Dermis blood vessel endothelial cell (primary cell): ENCODE data around the gene DKC1. TPM values are rescaled to one million over a fixed set of nuclear protein-coding genes. Genes with fewer than 3 reads are reported as not detected.
"Not testable (repeated sequence)": the region's sequence is repeated elsewhere in the genome, so short reads cannot be mapped to it uniquely, and the experiment has no call there.

ENCODE experiments used
- DNase-seq: peaks from one replicate; pipeline ENCODE4 v3.0.0; 2010
- total RNA-seq: library from RNA; depleted of rRNA; stranded (reverse); fragments of >200 nt; gene quantifications from 2 replicates; pipeline ENCODE4 v1.2.3, GENCODE V29; 2014

The DKC1 gene
- total RNA-seq, 1 donor from 2014 or later, result 45.6 TPM

DNA sequence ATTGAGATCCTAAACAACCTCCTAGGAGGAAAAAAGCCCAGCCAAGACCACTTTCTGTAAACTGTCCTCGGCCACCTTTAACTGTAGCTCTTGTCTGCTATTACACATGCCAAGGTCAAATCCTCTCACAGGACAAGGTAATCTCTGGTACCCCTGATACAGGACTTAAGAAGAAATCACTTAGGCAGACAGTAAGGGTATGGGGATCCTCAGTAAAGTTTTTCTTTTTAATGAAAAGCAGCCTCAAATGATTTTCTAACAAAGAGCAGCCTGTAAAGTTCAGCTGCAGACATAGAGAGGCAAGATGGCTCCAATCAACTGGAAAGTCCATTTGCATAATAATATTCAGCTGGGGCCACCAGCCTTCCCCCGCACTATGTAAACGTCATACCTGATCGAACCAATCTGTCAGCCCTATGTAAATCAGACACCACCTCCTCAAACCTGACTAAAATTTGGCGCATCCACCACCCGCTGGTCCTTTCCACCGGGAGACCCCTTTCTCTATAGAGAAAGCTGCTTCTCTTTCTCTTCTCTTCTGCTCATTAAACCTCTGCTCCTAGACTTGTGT is 57.2 kb downstream of the DKC1 start:
- no peak for DNase-seq

DNA sequence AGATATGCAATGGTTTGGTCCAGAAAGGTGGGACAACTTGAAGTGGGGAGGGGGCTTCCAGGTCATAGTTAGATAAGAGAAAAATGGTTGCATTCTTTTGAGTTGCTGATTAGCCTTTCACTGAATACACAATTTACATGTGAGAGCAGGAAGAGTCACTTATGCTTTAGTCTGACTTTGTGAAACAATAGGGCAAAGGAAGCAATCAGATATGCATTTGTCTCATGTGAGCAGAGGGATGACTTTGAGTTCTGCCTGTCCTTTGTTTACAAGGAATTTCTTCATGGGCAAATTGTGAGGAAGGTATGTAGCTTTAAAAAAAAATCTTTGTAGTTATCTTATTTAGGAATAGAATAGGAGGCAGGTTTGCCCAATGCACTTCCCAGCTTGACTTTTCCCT is 58.9 kb downstream of the DKC1 start:
- DNase-seq, result no peak

DNA sequence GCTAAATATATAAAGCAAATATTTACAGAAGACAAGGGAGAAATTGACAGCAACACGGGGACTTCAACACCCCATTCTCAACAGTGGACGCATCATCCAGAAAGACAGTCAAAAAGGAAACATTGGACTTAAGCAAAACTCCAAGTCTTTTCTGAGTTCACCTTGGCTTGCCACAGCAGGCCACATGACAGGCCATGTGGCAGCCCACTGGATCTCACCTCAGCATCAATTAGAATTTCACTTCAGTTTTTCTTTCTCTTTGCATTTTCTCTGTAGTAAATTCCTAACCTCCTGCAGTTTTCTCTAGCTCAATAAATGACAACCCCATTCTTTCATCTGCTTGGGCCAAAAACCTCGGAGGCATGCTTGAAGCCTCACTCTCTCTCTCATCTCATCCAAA is 59.4 kb downstream of the DKC1 start:
- no peak for DNase-seq

DNA sequence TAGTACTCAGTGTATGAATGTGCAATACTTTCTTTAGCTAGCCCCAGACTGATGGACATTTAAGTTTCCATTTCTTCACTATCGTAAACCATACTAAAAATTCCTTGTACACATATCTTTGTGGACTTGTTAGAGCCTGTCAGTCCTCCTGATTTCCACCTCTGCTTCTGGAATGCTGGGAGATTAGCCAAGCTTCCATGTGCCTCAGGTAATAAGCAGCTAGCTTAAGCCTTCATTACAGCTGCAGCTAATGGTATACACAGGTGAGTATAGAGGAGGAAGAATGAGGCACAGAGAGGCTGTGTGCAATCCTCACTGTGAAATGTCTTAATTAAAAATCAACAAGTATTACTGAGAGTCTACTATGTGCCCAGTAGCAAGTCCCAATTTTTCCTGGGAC is 62.0 kb downstream of the DKC1 start:
- no peak for DNase-seq

DNA sequence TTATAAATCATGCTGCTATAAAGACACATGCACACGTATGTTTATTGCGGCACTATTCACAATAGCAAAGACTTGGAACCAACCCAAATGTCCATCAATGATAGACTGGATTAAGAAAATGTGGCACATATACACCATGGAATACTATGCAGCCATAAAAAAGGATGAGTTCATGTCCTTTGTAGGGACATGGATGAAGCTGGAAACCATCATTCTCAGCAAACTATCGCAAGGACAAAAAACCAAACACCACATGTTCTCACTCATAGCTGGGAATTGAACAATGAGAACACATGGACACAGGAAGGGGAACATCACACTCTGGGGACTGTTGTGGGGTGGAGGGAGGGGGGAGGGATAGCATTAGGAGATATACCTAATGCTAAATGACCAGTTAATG is 62.9 kb downstream of the DKC1 start:
- not testable (repeated sequence) for DNase-seq

Other genes with a start within 250 kb of the DKC1 start
- 25.5 and 27.7 TPM in 2 replicates for gene FAM3A, start 246.6 kb upstream of the DKC1 start, total RNA-seq
- 29.1 and 117 TPM in 2 replicates for gene G6PD, start 216.0 kb upstream of the DKC1 start, total RNA-seq
- gene IKBKG, start 215.2 kb upstream of the DKC1 start, total RNA-seq, result 15.5 and 22.1 TPM in 2 replicates
- not detected in 2 replicates for gene CTAG1A, start 177.7 kb upstream of the DKC1 start, total RNA-seq
- not detected in 2 replicates for gene CTAG1B, start 143.6 kb upstream of the DKC1 start, total RNA-seq
- not detected in 2 replicates for gene CTAG2, start 109.3 kb upstream of the DKC1 start, total RNA-seq
- gene GAB3, start 11.8 kb upstream of the DKC1 start, total RNA-seq, result 12.1 and 14.1 TPM in 2 replicates
- gene MPP1, start 42.6 kb downstream of the DKC1 start, total RNA-seq, result 39.5 and 59.2 TPM in 2 replicates
- not detected in 2 replicates for gene SMIM9, start 71.8 kb downstream of the DKC1 start, total RNA-seq
- 2.7 and 6.6 TPM in 2 replicates for gene F8A1, start 123.5 kb downstream of the DKC1 start, total RNA-seq